Right ventricle myocardium inferior (tissue), 1 donor: Measurements from ENCODE around the gene PHYH. TPM values are rescaled to one million over a fixed set of nuclear protein-coding genes. Genes with fewer than 3 reads are reported as not detected.
"Not testable (repeated sequence)": the region's sequence is repeated elsewhere in the genome, so short reads cannot be mapped to it uniquely, and the experiment has no call there.

Experiments used
- ATAC-seq: fragments of 200-7000 bp; cut with Tn5 transposase; one replicate; pipeline ENCODE4 v1.9.1; 2020; ENCODE audit warnings: mild to moderate bottlenecking, moderate library complexity
- DNase-seq: peaks from one replicate; pipeline ENCODE4 v3.0.0; 2021; ENCODE audit errors: missing footprints
- intact Hi-C: fragments of 100-400 bp; cut with DNase I; formaldehyde crosslinking; loops from one replicate; pipeline ENCODE4 v1.11.0; 2022
- long read RNA-seq: library from polyadenylated mRNA; unstranded; transcript quantifications from one replicate; pipeline ENCODE4 v2.0.0, GENCODE V29; 2021
- total RNA-seq: library from RNA; stranded (reverse); fragmentation: NEBNext Ultra II Directional; extraction: Animal tissue kit (Norgen Biotek cat#: 25700); gene quantifications from one replicate; pipeline ENCODE4 v1.2.1, GENCODE V29; 2021
- donor health status: DM: no; HTN: yes; CAD: no; lungs with severe emphysema.

The PHYH gene
- total RNA-seq: 177 TPM
- long read RNA-seq, transcript PHYH-201 (9 exons, 1,577 nt): major isoform, 173 of 192 reads
- long read RNA-seq, partial matches to known transcripts: 2 of 192 reads
- long read RNA-seq, other reads (novel, unspliced or antisense): 13 of 192 reads

DNA sequence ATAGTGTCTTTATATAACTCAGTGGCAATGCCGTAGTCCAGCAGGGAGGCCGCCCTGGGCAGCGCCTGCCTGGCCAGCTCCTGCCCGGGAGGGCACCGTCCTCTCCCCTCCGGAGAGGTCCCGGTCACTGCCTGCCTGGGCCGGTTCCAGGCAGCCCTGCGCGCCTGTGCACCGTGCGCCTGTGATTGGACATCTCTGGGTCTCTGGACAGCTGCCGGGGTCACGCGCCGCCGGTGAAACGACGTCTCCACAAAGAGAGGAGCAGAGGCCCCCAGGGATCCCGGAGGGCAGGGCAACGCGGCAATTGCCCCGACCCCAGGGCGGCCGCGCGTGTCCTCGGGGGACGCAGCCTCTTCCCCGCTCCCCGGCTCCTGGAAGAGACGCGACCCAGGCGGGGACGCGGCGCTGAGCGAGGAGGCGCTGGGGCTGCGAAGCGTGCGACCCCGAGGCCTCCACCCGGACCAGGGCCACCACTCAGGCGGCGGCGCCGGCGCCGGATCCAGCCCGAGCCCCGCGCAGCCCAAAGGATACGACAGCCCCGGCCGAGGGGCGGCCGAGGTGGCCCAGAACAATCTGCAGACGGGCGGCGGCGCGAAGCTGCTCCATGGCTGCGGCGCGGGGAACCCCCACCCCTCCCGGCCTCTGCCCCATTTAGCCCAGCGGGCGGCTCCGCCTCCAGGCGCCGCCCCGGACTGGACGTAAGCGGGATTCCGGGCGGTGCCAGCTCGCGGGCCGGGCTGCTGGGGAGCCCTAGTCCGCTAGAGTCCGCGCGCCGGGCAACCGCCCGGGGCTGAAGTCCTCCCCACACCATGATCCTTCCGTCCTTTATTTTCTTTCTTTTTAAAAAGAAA is at the start of gene PHYH:
PHYH (minus strand) TSS at position 628 of the 851 bp plus-strand sequence; CDS start at position 606, 22 bp downstream.
- ATAC-seq (peak; percentile 95), DNase-seq (peak; percentile 94)
- intact Hi-C loops: loop anchor here (5.0 kb wide), 1 partner anchor 197 kb away; the partner anchor contains the start of gene OPTN

DNA sequence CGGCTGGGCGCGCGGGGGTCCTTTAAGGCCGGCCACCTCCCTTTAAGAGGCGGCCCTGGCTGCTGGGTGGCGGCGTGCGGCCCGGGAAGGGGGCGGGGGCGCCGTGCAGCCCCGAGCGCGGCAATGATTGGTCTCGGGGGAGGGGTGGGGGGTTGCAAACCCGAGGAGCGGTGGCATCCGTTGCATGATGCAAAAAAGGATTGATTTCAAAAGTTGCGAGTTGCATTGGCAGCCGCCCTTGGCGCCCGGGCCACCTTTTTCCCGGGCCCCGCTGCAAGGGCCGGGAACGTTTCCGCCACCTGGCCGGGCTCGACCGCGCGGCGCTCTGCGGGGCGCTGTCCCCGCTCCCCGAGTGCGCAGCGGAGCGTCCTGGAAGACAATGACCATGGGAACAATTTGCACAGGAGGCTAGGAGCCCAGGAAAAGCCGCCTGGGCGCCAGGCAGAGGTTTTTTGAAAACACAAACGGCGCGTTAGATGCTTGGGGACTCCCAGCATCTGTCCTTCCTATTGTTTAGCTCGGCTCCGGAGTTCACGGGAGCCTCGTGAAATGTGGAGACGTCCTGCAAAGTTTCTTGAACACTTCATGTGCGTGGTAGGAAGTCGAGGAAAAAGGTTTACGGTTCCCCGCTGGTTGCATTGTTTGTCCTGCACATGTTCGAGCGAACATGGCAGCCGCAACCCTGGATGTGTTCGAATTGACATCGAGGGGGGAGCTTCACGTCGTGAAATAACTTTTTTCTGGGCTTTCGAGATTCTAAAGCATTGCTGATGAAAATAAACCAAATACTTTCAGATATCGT is 48.6 kb upstream of the PHYH start, which contains the start of gene SEPHS1:
SEPHS1 (minus strand) TSS at position 78 of the 802 bp plus-strand sequence. CDS start 3,343 bp downstream, outside the sequence.
- DNase-seq (peak; percentile 87), ATAC-seq (peak; percentile 85)
- intact Hi-C loops: no loop called here

GRCh38 chr10:13347500-13348156 is 47.8 kb upstream of the PHYH start:
- intact Hi-C loops: loop anchor here (2.0 kb wide), 1 partner anchor 43 kb away; no protein-coding TSS in a partner anchor

DNA sequence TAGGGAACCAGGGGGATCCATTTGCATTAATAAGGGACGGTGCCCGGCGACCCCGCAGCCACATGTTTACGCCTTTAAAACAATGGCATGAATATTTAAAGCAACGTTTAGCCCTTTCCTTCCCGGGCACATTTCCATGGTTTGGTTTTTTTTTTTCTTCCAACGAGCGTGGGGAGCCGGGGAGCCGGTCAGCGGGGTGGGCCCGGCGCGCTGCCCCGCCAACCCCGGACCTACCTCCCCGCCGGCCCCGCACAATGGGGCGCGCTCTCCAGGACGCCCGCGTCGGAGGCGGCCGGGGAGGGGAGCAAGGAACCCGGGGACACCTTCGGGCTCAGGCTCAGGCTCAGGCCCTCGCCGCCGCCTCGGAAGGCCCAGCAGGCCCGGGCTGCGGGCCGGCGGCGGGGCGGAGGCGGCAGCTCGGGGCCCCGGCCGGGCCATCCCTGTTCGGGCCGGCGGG is 47.2 kb upstream of the PHYH start:
- DNase-seq (no peak), ATAC-seq (peak; percentile 11)
- intact Hi-C loops: loop anchor here (2.0 kb wide), 1 partner anchor 42 kb away; no protein-coding TSS in a partner anchor

More at GRCh38 chr10:13347500-13348156, 47.8 kb upstream of the PHYH start:
- peak; percentile 91 for DNase-seq
- ATAC-seq: peak; percentile 78

DNA sequence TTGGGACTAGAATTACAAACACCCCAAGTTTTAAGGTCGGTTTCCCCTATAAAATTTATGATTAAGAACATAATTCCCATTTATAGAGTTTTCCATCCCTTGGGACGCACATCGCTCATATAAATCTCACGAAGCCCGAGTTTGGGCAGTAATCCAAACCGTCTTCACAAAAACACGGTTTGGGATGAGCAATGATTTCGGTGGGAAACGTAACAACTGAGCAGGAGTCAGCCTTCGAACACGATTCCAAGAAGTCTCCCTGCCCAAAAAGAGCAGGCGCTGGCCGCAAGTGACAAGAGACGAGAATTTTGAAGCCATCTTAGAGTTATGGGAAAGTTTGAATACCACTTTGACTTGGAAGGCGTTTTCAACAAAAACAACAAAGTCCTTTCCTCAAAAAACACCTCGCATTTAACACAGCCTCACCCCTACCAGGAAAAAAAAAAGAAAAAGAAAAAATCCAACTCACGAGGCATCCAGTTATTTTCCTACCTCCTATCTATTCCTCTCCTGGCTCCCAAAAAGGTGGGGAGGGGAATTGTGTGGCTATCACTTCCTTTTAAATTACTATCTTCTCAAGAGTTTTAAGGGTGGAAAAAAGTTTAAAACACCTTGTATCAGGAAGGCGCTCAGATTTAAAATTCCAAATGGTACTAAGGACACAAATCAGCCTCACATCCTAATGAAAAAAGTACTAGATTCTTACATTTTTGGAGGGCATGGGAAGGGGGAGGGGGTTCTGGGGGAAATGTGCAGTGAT is 46.6 kb upstream of the PHYH start:
- DNase-seq: no peak
- ATAC-seq: no peak
- intact Hi-C loops: loop anchor here (2.0 kb wide), 1 partner anchor 42 kb away; no protein-coding TSS in a partner anchor

DNA sequence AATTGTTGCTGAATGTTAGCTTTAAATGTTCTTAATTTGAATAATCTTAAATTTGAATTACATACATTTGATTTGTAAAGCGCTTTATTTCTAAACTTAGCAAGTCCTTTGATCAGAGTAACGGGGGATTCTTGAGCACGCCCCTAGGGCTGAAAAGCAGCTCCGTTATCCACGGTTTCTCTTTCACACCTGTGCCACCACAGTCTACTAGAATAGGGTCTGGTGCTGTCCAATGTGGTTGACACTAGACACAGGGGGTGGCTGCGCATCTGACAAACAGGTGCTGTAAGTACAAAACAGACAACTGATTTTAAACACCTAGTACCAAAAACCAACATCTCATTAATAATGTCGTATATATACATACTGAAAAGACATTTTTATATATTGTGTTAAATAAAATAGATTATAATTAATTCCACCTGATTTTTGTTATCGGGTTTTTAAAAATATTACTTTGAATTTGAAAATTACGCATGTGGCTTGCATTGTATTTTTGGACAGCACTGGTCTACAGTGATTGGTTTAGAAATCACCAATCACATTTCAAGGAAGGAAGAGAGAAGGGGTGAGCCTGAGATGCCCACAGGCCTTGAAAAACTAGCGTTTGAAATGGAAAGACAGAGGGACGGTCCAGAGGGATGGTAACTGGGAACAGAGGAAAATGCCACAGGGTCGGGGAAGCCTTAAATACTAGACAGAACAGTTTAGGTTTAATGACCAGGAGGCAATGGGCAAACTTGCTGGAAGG is 40.9 kb upstream of the PHYH start:
- intact Hi-C loops: no loop called here
- ATAC-seq: peak; percentile 30

GRCh38 chr10:13340068-13340467 is 40.2 kb upstream of the PHYH start:
- ATAC-seq (peak; percentile 56), DNase-seq (no peak)
- intact Hi-C loops: no loop called here

More for the DNA sequence above, 40.9 kb upstream of the PHYH start:
- DNase-seq: no peak

DNA sequence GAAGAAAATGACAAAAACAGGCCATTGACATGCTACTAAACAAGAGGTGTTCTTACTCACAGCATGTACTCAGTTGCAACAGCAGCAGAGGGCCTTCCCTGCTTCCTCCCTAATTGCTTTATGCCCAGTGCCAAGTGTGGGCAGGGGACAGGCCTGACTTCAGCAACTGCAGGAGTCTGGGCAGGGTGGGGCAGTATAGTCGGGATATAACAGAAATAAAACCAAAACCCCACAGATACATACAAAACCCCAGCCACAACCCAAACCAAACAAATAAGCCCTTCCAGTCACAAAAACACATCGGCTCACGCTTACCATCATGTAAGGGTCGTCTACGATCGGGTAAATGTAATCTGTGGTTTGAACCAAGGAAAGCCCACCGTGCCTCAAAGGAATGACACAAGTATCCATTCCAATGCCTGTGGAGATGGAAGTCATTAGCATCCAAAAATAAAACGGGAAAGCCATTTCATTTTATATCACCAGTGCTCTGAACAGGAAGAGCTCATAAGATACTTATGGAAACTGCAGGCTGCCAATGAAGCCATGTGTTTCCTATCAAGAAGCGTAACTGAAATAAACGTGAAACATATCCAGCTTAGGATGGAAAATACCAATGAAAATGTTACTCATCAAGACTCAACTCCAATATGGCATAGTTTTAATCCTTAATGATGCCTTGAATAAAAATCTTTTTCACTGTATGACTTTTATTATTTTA is 38.7 kb upstream of the PHYH start:
- ATAC-seq: peak; percentile 52
- DNase-seq: no peak
- intact Hi-C loops: no loop called here

DNA sequence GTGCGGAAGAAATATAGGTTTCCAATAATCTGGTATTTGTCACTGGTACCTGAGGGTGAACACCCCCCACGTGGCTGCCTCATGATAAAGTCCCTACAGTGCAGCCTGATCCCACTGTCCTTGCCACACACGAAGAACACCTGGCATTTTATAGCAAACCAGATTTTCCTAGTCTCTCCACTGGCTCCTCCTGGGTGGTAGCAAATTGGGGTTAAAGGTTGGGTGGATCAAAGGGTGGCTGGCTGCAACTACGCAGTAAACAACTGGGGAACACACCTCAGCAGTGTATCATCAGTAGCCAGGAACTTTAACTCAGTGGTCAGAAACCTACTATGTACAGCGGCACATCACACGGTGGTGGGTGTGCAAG is 37.9 kb upstream of the PHYH start:
- no peak for DNase-seq
- intact Hi-C loops: no loop called here
- ATAC-seq: no peak

DNA sequence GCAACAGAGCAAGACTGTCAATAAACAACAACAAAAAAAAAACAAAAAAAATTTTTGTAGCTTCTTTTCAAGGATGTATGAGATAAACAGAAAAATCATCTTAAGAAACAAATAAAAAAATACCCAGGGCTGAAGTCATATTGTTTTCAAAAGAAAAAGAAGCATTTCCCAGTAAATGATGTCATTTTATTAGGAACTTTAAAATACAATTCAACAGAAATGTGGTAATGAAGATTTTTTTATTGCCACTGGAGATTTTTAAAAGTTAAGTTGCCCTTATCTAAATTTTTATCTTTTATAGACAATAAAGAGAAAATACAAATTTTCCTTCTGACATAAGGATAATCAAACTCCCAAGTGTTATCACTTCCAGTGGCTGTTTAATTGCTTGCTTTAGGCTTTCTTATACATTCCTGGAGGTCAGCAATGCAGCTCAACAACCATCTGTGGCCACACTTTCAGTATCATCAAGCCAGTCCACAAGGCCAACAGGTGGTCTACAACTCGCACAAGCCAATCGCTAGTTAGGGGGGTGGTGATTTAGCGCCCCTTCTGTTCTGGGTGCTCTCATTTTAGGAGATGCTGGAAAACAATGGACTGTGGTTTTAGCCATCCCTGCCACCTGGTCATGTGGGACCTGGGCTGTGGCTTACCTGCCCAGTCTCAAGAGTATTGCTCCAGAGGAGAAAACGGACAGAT is 37.4 kb upstream of the PHYH start:
- intact Hi-C loops: no loop called here
- ATAC-seq (no peak), DNase-seq (no peak)

DNA sequence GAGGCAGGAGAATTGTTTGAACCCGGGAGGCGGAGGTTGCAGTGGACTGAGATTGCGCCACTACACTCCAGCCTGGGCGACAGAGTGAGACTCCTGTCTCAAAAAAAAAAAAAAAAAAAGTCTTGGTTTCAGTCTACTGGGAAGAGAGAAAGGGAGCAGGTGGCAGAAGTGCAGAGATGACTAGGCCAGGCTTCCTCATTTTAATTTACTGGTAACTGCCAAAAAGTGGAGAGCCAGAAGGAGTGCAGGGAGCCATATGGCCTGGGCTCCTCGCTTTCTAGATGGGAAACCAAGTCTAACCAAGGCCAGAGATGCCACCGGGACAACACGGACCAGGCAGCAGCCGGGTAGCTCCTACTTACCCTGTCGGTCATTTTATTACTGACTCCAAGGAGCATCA is 36.0 kb upstream of the PHYH start:
- no peak for DNase-seq
- ATAC-seq: no peak
- intact Hi-C loops: no loop called here

DNA sequence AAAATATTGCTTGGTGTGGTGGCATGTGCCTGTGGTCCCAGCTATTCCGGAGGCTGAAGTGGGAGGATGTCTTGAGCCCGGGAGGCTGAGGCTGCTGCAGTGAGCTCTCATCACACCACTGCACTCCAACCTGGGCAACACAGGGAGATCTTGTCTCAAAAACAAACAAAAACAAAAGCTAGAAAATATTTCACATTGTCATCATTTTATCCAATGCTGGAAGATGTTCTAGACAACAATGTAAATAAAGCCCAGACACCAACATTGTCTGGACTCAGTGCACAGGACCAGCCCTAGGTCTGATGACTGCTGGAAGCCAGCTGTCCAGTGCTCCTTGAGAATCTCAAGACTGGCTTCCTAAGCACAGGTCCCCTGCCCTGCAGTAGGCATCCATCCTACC is 34.7 kb upstream of the PHYH start:
- intact Hi-C loops: no loop called here
- ATAC-seq (no peak), DNase-seq (no peak)

GRCh38 chr10:13331646-13332045 is 31.8 kb upstream of the PHYH start:
- intact Hi-C loops: no loop called here
- DNase-seq: no peak
- no peak for ATAC-seq

GRCh38 chr10:13330980-13331379 is 31.1 kb upstream of the PHYH start:
- intact Hi-C loops, DNase-seq, ATAC-seq: not testable (repeated sequence)

- DNase-seq (no peak), ATAC-seq (no peak)
- intact Hi-C loops: no loop called here
Observed at GRCh38 chr10:13329565-13329964, 29.7 kb upstream of the PHYH start.

DNA sequence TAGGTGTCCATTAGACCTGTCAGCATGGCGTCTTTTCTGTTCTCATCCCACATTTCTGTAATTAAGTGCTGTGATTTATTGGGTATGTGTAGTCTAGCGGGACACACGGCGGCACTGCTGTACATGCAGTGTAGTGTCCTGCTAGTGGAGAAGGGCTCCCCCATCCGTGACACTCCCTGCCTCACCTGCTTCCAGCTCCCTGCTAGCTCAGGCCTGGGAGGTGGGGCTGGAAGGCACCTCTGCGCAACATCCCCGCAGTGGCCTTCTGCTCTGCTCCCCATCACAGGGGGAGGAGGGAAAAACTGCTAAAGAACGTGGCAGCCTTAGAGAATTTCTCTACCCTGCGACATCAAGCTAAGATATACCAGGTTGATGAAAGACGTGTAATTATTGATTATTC is 28.7 kb upstream of the PHYH start:
- intact Hi-C loops: no loop called here
- DNase-seq: no peak

More for the DNA sequence above, 28.7 kb upstream of the PHYH start:
- ATAC-seq: no peak
